Panc1 (cell line): ENCODE results near the gene KCNH1. TPM values are rescaled to one million over a fixed set of nuclear protein-coding genes. Genes with fewer than 3 reads are reported as not detected.

ENCODE experiments used
- ATAC-seq: fragments of 200-7000 bp; cut with Tn5 transposase; 2 replicates; pipeline ENCODE4 v1.9.1; 2020; ENCODE audit warnings: mild to moderate bottlenecking, moderate library complexity
- BruUV-seq: library from RNA; stranded (reverse); fragments of 400-500 nt; replicated peaks from 2 replicates; lab custom pipeline; 2021; lab: Mats Ljungman, UMichigan
- CTCF ChIA-PET: fragments of 300-600 bp; sonication (Branson Sonifier 250); formaldehyde crosslinking; loops from one replicate; lab custom pipeline; 2022; ENCODE audit warnings: antibody characterized with exemption; lab: Charles Lee
- POLR2A ChIA-PET: fragments of 300-600 bp; sonication (Branson Sonifier 250); formaldehyde crosslinking; loops from one replicate; lab custom pipeline; 2022; ENCODE audit warnings: antibody characterized with exemption; lab: Charles Lee
- DNase-seq: peaks from one replicate; pipeline ENCODE4 v3.0.0-alpha.2; 2010; ENCODE audit warnings: low read depth, low spot score
- H3K27ac ChIP-seq: 2 replicates; pipeline ENCODE4 v1.5.1; 2011; ENCODE audit warnings: mild to moderate bottlenecking, low read length, inconsistent platforms
- H3K27me3 ChIP-seq: fragments of 200-500 bp; sonication (Bioruptor generic); 2 replicates; pipeline ENCODE4 v1.6.0; 2014; ENCODE audit warnings: low read length, inconsistent platforms; ENCODE audit not compliant: control insufficient read depth, insufficient read depth
- H3K36me3 ChIP-seq: fragments of 200-500 bp; sonication (Bioruptor generic); 2 replicates; pipeline ENCODE4 v1.5.1; 2014; ENCODE audit warnings: inconsistent platforms, mild to moderate bottlenecking, low read length, moderate library complexity; ENCODE audit not compliant: control insufficient read depth, insufficient read depth
- H3K4me1 ChIP-seq: 2 replicates; pipeline ENCODE4 v1.5.1; 2011; ENCODE audit warnings: inconsistent platforms, mild to moderate bottlenecking, low read length, moderate library complexity; ENCODE audit not compliant: control insufficient read depth, insufficient read depth
- H3K4me3 ChIP-seq, 2 experiments: 2 replicates each; pipeline ENCODE4 v1.5.1; 2011 to 2012; ENCODE audit warnings: low read depth in 2 of 2, low read length in 2 of 2, mild to moderate bottlenecking in 2 of 2, inconsistent platforms in 1 of 2, moderate library complexity in 1 of 2
- H3K9me3 ChIP-seq: fragments of 200-500 bp; sonication (Bioruptor generic); 2 replicates; pipeline ENCODE4 v1.5.1; 2014; ENCODE audit warnings: low read depth, mild to moderate bottlenecking, inconsistent platforms, low read length, moderate library complexity; ENCODE audit not compliant: control insufficient read depth, insufficient read depth
- CTCF ChIP-seq: fragments of 450-650 bp; IDR thresholded peaks from 2 replicates; pipeline ENCODE4 v1.5.1; 2017; ENCODE audit warnings: mild to moderate bottlenecking
- POLR2AphosphoS5 ChIP-seq: IDR thresholded peaks from 2 replicates; pipeline ENCODE4 v1.6.1; 2012; ENCODE audit warnings: mild to moderate bottlenecking, low read depth, low read length, moderate library complexity
- REST ChIP-seq, 2 experiments: IDR thresholded peaks; 2 replicates each; pipeline ENCODE4 v1.6.1; 2011 to 2012; ENCODE audit warnings: low read depth in 2 of 2, control low read depth in 1 of 2, low read length in 1 of 2, mild to moderate bottlenecking in 1 of 2, moderate library complexity in 1 of 2; ENCODE audit not compliant: insufficient read depth in 1 of 2
- SIN3A ChIP-seq: IDR thresholded peaks from 2 replicates; pipeline ENCODE4 v1.6.1; 2012; ENCODE audit warnings: low read depth, mild to moderate bottlenecking, low read length, moderate library complexity, borderline replicate concordance; ENCODE audit not compliant: insufficient read depth
- TCF7L2 ChIP-seq: IDR thresholded peaks from 2 replicates; pipeline ENCODE4 v1.6.1; 2011; ENCODE audit warnings: mild to moderate bottlenecking, low read depth, low read length, inconsistent platforms
- in situ Hi-C: cut with HindIII; loops from 2 replicates; pipeline ENCODE4 v1.10.0; 2016; ENCODE audit warnings: low sequenced_read_pairs, low pct_unique_long_range_greater_than_20kb
- intact Hi-C: fragments of 100-400 bp; cut with micrococcal nuclease; formaldehyde crosslinking; loops from one replicate; pipeline ENCODE4 v1.10.0; 2022; ENCODE audit not compliant: unreplicated experiment
- total RNA-seq: library from RNA; stranded (reverse); gene quantifications from one replicate; pipeline ENCODE4 v1.2.1, GENCODE V29; 2021; ENCODE audit not compliant: unreplicated experiment

The KCNH1 gene
- total RNA-seq, 1 experiment from 2014 or later, result not detected

GRCh38 chr1:210677533-210677932 is 456.4 kb downstream of the KCNH1 start:
- H3K9me3 ChIP-seq, result no peaks in the 10 kb centered on the region
- no peak overlapping the region for H3K4me3 ChIP-seq
- H3K27me3 ChIP-seq, result no peaks in the 10 kb centered on the region
- no peaks in the 10 kb centered on the region for H3K4me1 ChIP-seq
- in situ Hi-C loops (no loop called here), intact Hi-C loops (no loop called here)
- POLR2A ChIA-PET, result no interaction called here
- no peak for ATAC-seq
- TF ChIP-seq POLR2AphosphoS5 (no peak), SIN3A (no peak), TCF7L2 (no peak), REST (IDR thresholded peaks at IDR 0.05; ENCODE audit: insufficient read depth in 1 of 2, low read depth in 2 of 2, low read length in 1 of 2) (no peak), CTCF (no peak)
- CTCF ChIA-PET, result no interaction called here
- no peaks in the 10 kb centered on the region for H3K36me3 ChIP-seq
- no peak overlapping the region for H3K27ac ChIP-seq
- no TSS peak for BruUV-seq
- no peak for DNase-seq

- in situ Hi-C loops (no loop called here), intact Hi-C loops (no loop called here)
- Histone ChIP-seq H3K27me3 (no peaks in the 10 kb centered on the region), H3K36me3 (no peaks in the 10 kb centered on the region), H3K4me1 (no peaks in the 10 kb centered on the region), H3K9me3 (no peaks in the 10 kb centered on the region), H3K4me3 (no peak overlapping the region), H3K27ac (no peak overlapping the region)
- no TSS peak for BruUV-seq
- ATAC-seq, result no peak
- CTCF ChIA-PET, result no interaction called here
- DNase-seq, result no peak
- POLR2A ChIA-PET, result no interaction called here
- TF ChIP-seq SIN3A (no peak), TCF7L2 (no peak), POLR2AphosphoS5 (no peak), REST (IDR thresholded peaks at IDR 0.05; ENCODE audit: insufficient read depth in 1 of 2, low read depth in 2 of 2, low read length in 1 of 2) (no peak), CTCF (no peak)
Observed at GRCh38 chr1:210676539-210676938, 457.4 kb downstream of the KCNH1 start.
